Astrocyte of the cerebellum (primary cell): Measurements from ENCODE around the gene TRIM45.

Experiments used
- DNase-seq: peaks from one replicate; pipeline ENCODE4 v3.0.0-alpha.2; 2011; ENCODE audit warnings: low read depth
- H3K4me3 ChIP-seq: 2 replicates; pipeline ENCODE4 v1.5.1; 2011; ENCODE audit warnings: mild to moderate bottlenecking, low read depth, low read length, moderate library complexity
- CTCF ChIP-seq: IDR thresholded peaks from 2 replicates; pipeline ENCODE4 v1.5.1; 2012; ENCODE audit warnings: low read length, low read depth, moderate library complexity, mild to moderate bottlenecking; ENCODE audit errors: missing control alignments
- in situ Hi-C: cut with HindIII; loops from 2 replicates; pipeline ENCODE4 v1.10.0; 2017; ENCODE audit warnings: low sequenced_read_pairs

The TRIM45 gene

GRCh38 chr1:117136749-117137148 is 15.2 kb upstream of the TRIM45 start:
- no peak for DNase-seq
- in situ Hi-C loops: no loop called here
- TF ChIP-seq CTCF: no peak
- no peak overlapping the region for H3K4me3 ChIP-seq

DNA sequence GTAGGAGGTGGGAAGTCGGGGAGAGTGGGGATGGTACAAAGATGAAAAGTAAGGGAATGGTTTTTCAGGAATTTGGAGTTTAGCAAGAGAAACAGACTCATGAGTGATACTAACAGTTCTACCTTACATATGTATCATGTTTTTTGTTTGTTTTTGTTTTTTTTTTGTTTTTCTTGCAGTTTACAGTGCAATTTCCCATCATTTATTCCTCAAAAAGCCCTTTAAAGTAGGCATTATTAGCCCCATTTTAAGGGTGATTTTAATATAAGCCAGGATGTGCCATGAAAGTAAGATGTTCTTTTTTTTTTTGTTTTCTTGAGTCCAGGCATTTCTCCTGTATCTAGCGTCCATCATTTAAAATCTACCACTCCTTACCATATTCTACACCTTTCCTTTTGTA is 13.8 kb upstream of the TRIM45 start:
- no peak overlapping the region for H3K4me3 ChIP-seq
- in situ Hi-C loops: no loop called here
- TF ChIP-seq CTCF: no peak
- no peak for DNase-seq

GRCh38 chr1:117130526-117130925 is 9.0 kb upstream of the TRIM45 start:
- H3K4me3 ChIP-seq: no peak overlapping the region
- TF ChIP-seq CTCF: no peak
- in situ Hi-C loops: no loop called here
- DNase-seq: no peak

GRCh38 chr1:117128323-117129079 is 7.0 kb upstream of the TRIM45 start:
- peak; percentile 27 for TF ChIP-seq CTCF
- no peak overlapping the region for H3K4me3 ChIP-seq
- in situ Hi-C loops: no loop called here
- peak; percentile 40 for DNase-seq

DNA sequence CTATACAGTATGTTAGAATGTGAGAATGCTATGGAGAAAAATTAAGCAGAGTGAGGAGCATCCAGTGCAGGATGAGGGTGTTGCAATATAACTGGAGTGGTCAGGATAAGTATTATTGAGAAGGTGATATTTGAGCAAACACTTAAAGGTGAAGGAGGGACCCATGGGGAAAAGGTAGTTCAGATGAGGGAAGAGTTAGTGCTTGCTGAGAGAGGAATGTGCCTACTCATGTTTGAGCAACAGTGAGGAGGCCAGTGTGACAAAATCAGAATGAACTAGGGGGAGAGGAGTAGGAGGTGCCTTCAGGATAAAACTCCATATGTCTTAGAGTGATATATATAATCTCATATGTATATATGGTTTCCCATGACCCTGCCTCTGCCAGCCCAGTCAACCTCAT is 6.2 kb upstream of the TRIM45 start:
- no peak overlapping the region for H3K4me3 ChIP-seq
- TF ChIP-seq CTCF: no peak
- DNase-seq: no peak
- in situ Hi-C loops: no loop called here

GRCh38 chr1:117124661-117125060 is 3.1 kb upstream of the TRIM45 start:
- in situ Hi-C loops: no loop called here
- no peak for TF ChIP-seq CTCF
- no peak for DNase-seq
- no peak overlapping the region for H3K4me3 ChIP-seq

GRCh38 chr1:117123274-117123673 is 1.7 kb upstream of the TRIM45 start:
- H3K4me3 ChIP-seq: no peak overlapping the region
- DNase-seq: no peak
- TF ChIP-seq CTCF: no peak
- in situ Hi-C loops: no loop called here
